ENCODE data around the gene ACTN1.
A peak's percentile ranks its signal among the peaks of the same experiment; 100 is the strongest.

The ACTN1 gene

DNA sequence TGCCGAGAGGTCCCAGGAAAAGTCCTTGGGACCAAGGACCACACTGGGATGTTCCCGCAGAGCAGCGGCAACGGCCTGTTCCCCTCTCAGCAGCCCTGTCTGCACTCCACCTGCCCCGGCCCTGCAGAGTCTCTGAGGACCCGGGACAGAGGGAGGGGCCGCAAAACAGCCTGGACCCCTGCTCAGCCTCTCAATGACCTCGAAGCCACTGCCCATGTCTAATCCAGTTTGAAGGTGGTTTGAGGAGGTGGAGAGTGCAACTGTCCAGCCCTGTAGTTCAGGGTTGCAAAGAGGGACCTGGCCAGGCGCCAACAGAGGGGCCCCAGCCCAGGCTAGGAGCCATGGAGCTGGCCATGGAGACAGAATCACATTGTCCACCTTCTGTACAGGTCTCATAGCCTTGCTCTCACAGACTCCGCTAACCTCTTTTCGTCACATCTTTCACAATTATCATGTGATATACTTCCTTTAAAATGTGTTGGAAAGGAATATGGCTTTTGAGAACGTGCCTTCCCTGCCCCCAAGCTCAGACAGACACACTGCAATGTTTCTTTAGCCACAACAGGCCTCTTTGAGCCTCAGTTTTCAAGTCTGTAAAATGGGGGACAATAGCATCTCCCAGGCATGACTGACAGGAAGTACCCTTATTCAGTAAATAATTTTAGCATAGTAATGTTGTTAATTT lies 49.3 kb downstream of the ACTN1 start:
- H3K27ac ChIP-seq: no peak overlapping the region
- TF ChIP-seq, protein P1, sequence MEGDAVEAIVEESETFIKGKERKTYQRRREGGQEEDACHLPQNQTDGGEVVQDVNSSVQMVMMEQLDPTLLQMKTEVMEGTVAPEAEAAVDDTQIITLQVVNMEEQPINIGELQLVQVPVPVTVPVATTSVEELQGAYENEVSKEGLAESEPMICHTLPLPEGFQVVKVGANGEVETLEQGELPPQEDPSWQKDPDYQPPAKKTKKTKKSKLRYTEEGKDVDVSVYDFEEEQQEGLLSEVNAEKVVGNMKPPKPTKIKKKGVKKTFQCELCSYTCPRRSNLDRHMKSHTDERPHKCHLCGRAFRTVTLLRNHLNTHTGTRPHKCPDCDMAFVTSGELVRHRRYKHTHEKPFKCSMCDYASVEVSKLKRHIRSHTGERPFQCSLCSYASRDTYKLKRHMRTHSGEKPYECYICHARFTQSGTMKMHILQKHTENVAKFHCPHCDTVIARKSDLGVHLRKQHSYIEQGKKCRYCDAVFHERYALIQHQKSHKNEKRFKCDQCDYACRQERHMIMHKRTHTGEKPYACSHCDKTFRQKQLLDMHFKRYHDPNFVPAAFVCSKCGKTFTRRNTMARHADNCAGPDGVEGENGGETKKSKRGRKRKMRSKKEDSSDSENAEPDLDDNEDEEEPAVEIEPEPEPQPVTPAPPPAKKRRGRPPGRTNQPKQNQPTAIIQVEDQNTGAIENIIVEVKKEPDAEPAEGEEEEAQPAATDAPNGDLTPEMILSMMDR (IDR thresholded peaks at IDR 0.05): no peak
- TF ChIP-seq ZFX (IDR thresholded peaks at IDR 0.05; ENCODE audit: borderline replicate concordance): no peak

DNA sequence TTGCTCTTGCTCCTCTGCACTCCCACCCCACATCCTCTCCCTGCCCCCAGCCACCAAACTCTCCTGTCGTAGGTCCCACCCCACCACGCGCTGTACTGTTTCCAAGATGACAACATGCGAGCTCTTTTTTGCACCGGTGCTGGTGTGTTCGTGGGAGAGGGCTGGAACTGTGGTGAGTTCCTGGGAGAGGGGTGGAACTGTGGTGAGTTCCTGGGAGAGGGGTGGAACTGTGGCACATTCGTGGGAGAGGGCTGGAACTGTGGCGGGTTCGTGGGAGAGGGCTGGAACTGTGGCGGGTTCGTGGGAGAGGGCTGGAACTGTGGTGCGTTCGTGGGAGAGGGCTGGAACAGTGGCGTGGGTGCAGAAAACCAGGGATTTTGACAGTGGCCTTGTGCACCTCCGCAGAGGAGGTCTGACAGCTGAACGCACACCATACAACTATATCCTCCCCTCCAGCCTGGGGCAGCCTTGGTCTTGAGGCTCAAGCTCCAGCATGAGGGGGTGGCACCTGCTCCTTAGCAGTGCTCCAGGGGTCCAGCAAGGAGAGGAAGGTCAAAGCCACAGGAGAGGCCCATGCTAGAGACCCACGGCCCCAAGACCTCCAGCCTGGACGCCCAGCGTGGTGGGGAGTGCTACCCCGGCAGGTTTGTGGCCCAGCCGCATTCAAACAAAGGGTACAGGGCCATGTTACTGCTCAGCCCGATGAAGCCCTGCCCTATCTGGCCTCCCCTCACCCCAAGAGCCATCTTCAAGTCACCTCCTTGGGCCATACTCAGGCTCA lies 50.1 kb downstream of the ACTN1 start:
- no peak overlapping the region for H3K27ac ChIP-seq
- TF ChIP-seq, protein P1 (IDR thresholded peaks at IDR 0.05): no peak
- no peak for TF ChIP-seq ZFX (IDR thresholded peaks at IDR 0.05; ENCODE audit: borderline replicate concordance)

DNA sequence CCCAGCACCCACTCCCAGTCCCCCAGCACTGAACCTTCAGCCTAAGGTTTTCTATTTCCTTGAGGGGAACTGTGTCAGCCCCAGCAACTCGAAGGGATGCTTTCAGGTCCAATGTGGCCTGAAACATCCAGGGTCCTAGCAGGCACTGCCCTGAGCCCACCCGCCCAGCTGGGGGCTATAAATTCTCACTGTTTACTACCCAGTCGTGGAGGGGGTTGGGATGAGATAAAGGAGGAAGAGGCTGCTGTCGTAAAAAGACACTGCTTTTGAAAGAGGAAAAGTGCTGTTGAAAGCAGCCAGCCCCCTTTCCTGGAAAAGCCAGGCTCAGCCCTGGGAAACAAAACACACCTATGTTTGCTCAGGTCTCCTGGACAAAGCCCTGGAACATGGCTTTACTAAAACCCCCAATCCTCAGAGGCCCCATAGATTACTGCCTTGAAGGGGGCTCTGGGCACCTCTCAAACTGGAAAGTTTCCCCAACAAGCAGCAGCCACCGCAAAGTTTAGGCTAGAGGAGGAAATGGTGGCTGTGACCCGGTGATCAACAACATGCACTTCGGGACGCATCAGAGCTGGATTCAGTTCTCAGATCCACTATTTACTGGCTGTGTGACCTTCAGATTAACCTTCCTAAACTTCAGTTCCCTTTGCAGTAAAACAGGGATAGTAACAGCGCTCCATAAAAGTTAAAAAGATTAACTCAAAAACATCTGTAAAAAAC lies 51.0 kb downstream of the ACTN1 start:
- TF ChIP-seq, protein P1 (IDR thresholded peaks at IDR 0.05): no peak
- no peak for TF ChIP-seq ZFX (IDR thresholded peaks at IDR 0.05; ENCODE audit: borderline replicate concordance)
- H3K27ac ChIP-seq: no peak overlapping the region

DNA sequence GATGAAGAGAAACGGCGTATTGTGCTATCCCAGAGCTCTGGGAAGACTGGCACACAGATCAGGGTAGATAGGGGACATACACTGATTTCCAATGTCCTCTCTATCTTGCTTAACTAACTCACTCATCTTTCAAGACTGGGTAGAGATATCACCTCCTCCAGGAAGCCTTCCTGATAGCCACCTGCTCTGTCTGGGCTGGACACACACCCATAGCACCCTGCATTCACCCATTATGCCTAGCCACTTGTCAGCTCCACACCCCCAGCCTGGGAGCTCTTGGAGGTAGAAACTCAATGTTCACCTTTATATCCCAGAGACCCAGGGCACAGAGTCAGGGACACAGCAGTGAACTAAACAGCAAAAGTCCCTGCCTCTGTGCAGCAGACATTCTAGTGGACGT lies 52.0 kb downstream of the ACTN1 start:
- TF ChIP-seq, protein P1 (IDR thresholded peaks at IDR 0.05): no peak
- no peak for TF ChIP-seq ZFX (IDR thresholded peaks at IDR 0.05; ENCODE audit: borderline replicate concordance)
- no peak overlapping the region for H3K27ac ChIP-seq

DNA sequence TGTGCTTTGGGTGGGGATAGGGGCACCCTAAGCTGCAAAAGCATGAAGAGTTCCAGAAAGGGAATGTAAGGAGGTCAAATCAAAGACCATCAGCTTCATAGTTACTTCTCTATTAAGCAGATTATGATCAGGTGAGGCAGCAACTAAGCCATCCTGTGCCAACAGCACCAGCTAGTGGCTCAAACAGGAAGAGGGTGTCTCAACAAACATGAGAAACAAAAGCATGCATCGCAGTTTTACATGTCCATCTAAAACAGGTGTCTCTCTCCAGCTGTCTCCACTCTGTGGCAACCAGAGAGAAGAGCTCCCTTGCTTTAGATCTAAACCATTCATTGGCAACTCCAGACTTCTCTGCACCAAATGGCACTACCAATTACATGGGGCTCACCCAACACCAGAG lies 52.9 kb downstream of the ACTN1 start:
- TF ChIP-seq, protein P1 (IDR thresholded peaks at IDR 0.05): peak; percentile 53
- no peak for TF ChIP-seq ZFX (IDR thresholded peaks at IDR 0.05; ENCODE audit: borderline replicate concordance)
- no peak overlapping the region for H3K27ac ChIP-seq

DNA sequence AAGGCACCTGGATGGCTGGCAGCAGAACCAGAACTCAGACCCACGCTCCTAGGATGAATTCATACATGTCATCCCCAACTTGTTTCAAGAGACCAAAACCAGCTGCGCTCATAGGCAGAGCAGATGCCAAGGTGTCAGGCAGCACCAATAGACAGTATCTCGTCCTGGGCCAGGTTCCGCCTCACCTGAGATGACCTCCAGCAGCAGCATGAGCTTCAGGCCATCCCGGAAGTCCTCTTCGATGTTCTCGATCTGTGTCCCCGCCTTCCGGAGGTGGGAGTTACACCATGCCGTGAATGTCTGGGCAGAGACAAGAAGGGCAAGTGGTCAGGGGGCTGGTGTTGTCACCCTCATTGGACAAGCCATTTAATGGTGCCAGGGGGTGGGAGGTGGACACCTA lies 53.7 kb downstream of the ACTN1 start:
- no peak for TF ChIP-seq ZFX (IDR thresholded peaks at IDR 0.05; ENCODE audit: borderline replicate concordance)
- TF ChIP-seq, protein P1 (IDR thresholded peaks at IDR 0.05): no peak
- no peak overlapping the region for H3K27ac ChIP-seq

Measured in 22Rv1 (cell line).